ENCODE results near the gene MTA1.

Gene MTA1

GRCh38 chr14:105519946-105520698, 100.5 kb downstream of the MTA1 start:
- no peaks in the 10 kb centered on the region for H4K20me1 ChIP-seq (ENCODE audit: low read depth, low read length)
- no peaks in the 10 kb centered on the region for H3K79me2 ChIP-seq (ENCODE audit: insufficient read depth, low read length)
- H3K4me3 ChIP-seq (ENCODE audit: insufficient read depth, low read length, poor library complexity, severe bottlenecking) = no peak overlapping the region
- 0 out of 2 replicates have a peak, but pooled peaks cover 7% of the 10 kb centered on the region for H3F3A ChIP-seq (ENCODE audit: insufficient read depth)
- no peak overlapping the region for H2AFZ ChIP-seq (ENCODE audit: low read depth, low read length, severe bottlenecking)
- no peak overlapping the region for H3K4me2 ChIP-seq (ENCODE audit: low read depth, low read length, poor library complexity, severe bottlenecking)
- H3K9me2 ChIP-seq (replicated peaks; ENCODE audit: insufficient read depth, low read length) = no peaks in the 10 kb centered on the region
- TF ChIP-seq CTCF (IDR thresholded peaks at IDR 0.05; ENCODE audit: insufficient read depth, low read length, poor library complexity, severe bottlenecking) = no peak
- TF ChIP-seq EZH2phosphoT487 (conservative IDR thresholded peaks at IDR 0.05; ENCODE audit: low read length) = no peak
- H3K27me3 ChIP-seq (ENCODE audit: low read length) = no peaks in the 10 kb centered on the region
- H3K36me3 ChIP-seq (ENCODE audit: low read length) = no peaks in the 10 kb centered on the region
- no peak overlapping the region for H3K9ac ChIP-seq (ENCODE audit: low read length)
- no peaks in the 10 kb centered on the region for H3K9me3 ChIP-seq (ENCODE audit: insufficient read depth, low read length)
- no peak overlapping the region for H3K27ac ChIP-seq (ENCODE audit: low read depth, low read length)

All from SU-DHL-6 (cell line).